Fibroblast of mammary gland (primary cell): ENCODE data around the gene ZCCHC17.

Experiments used
- DNase-seq: peaks from one replicate; pipeline ENCODE4 v3.0.0-alpha.2; 2010; ENCODE audit warnings: low read depth
- H3K4me3 ChIP-seq: 2 replicates; pipeline ENCODE4 v1.5.1; 2011; ENCODE audit warnings: low read depth, mild to moderate bottlenecking, low read length, moderate library complexity; ENCODE audit not compliant: control insufficient read depth
- TF ChIP-seq, protein P1 (sequence below): conservative IDR thresholded peaks from 2 replicates; pipeline ENCODE4 v1.5.1; 2011; ENCODE audit warnings: low read depth, low read length, inconsistent platforms; ENCODE audit not compliant: control insufficient read depth, insufficient read depth

ZCCHC17 gene

DNA sequence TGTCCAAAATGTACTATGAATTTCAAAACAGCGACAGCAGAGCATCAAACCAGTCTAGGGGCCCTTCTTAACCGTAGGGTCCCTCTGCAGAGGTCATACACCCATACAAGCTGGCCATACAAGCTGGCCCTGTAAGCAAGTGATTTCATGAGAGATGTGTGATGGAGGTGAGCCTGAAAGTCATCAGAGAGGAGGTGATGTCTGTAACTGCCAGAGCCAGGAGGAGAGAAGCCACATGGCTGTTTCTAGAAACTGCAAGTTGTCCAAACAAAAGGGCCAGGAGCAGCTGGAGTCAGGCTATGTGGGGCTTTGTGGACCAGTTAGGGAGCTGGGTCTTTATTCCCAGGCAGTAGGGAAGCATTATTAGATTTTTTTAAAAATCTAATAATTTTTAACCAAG, 101.4 kb downstream of the ZCCHC17 start:
- no peak overlapping the region for H3K4me3 ChIP-seq
- TF ChIP-seq, protein P1, sequence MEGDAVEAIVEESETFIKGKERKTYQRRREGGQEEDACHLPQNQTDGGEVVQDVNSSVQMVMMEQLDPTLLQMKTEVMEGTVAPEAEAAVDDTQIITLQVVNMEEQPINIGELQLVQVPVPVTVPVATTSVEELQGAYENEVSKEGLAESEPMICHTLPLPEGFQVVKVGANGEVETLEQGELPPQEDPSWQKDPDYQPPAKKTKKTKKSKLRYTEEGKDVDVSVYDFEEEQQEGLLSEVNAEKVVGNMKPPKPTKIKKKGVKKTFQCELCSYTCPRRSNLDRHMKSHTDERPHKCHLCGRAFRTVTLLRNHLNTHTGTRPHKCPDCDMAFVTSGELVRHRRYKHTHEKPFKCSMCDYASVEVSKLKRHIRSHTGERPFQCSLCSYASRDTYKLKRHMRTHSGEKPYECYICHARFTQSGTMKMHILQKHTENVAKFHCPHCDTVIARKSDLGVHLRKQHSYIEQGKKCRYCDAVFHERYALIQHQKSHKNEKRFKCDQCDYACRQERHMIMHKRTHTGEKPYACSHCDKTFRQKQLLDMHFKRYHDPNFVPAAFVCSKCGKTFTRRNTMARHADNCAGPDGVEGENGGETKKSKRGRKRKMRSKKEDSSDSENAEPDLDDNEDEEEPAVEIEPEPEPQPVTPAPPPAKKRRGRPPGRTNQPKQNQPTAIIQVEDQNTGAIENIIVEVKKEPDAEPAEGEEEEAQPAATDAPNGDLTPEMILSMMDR = no peak
- no peak for DNase-seq

DNA sequence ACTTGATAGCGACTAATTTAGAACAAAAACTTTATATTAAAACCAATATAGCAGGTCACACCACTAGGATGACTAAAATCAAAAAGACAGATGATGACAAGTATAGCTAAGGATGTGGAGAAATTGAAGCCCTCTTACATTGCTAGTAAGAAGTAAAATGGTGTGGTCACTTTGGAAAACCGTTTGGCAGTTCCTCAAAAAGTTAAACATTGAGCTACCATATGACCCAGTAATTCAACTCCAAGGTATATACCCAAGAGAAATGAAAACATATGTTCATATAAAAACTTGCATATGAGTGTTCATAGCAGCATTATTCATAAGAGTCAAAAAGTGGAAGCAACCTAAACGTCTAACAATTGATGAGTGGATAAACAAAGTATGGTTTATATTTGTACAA, 103.1 kb downstream of the ZCCHC17 start:
- TF ChIP-seq, protein P1 = no peak
- DNase-seq = peak; percentile 42
- H3K4me3 ChIP-seq = no peak overlapping the region

DNA sequence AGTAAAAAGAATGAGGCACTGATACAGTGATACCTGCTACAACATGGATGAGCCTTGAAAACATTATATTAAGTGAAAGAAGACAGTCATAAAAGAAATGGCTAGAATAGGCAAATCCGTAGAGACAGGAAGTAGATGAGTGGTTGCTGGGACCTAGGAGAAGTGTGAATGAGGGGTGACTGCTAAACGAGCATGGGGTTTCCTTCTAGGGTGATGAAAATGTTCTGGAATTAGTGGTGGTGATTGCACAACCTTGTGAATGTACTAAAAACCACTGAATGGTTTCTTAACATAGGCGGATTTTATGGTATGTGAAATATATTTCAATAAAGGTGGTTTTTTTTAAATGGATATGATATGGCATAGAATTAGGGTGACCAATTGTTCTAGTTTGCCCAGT, 103.6 kb downstream of the ZCCHC17 start:
- TF ChIP-seq, protein P1 = no peak
- DNase-seq = peak; percentile 65
- H3K4me3 ChIP-seq = no peak overlapping the region

DNA sequence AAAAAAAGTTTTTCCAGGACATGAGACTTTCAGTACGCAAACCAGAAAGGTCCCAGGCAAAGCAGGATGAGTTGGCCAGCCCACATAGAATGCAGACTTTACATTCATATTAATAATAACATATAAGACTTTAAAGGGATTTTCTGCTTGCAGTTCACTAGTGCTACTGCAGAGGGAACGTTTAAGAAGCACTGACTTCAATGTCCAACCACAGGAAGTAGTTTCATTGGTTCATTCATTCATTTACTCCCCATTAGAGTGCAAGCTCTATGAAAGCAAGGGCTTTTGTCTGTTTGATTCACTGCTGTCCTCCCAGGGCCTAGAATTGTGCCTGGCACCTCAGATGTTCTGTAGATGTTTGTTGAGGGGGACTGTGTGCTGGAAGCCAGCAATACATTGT, 104.4 kb downstream of the ZCCHC17 start:
- DNase-seq = no peak
- TF ChIP-seq, protein P1 = peak; percentile 4
- H3K4me3 ChIP-seq = no peak overlapping the region

DNA sequence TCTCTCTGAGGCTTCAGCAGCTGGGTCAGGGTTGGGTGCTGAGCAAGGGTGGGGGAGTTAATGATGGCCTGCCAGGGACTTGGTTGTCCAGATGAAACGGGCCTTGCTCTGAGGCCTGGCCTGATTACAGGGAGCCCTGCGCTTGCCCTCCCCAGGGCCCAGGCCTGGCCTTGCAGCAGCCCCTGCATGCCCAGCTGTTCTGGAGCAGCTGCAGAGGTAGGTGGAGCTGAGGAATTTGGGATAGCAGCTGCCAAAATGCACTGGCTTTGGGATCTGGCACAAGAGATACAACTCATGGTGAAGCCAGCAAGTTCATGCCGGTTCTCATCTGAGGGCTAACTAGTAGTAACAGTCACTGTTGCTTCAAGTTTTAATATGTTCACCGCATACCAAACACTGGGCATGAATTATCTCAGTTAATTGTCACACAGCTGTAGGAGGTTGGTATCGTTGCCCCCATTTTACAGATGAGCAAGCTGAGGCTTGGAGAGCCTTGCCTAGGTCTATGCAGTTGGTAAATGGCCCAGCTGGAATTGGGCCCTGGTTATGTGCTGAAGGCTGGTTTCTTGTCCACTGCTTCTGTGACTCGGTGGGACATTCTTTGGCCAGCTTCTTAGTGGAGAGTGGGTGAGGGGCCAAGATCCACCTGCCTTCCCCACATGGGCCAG, 108.9 kb downstream of the ZCCHC17 start:
- no peak overlapping the region for H3K4me3 ChIP-seq
- DNase-seq = no peak
- TF ChIP-seq, protein P1 = no peak

DNA sequence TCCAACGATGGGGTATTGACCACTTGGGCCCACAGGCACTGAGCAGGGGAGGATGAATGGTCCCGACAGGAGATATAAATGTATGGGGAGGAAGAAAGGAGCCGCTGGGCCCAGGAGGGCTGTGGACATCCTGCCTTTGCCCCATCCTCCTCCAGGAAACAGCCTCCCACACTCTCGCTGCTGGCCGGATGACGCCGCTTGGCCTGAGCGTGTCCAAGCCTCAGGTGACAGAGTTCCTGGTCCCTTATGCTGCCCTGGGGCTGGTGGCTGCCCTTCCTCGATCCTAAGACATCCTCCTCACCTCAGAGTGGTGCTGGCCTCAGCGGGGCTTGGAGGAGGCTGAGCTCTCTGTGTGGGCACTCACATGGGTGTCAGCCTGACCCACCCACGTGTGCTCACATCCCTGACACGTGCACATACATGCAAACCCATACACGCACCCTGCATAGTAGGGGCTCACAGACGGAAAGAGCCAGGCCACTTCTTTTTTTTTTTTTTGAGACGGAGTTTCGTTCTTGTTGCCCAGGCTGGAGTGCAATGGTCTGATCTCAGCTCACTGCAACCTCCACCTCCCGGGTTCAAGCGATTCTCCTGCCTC, 110.3 kb downstream of the ZCCHC17 start:
- TF ChIP-seq, protein P1 = no peak
- DNase-seq = no peak
- H3K4me3 ChIP-seq = no peak overlapping the region
